ENCODE data around the gene WDR81.
A peak's percentile ranks its signal among the peaks of the same experiment; 100 is the strongest.
"Not testable (repeated sequence)": the region's sequence is repeated elsewhere in the genome, so short reads cannot be mapped to it uniquely, and the experiment has no call there.

Gene WDR81

DNA sequence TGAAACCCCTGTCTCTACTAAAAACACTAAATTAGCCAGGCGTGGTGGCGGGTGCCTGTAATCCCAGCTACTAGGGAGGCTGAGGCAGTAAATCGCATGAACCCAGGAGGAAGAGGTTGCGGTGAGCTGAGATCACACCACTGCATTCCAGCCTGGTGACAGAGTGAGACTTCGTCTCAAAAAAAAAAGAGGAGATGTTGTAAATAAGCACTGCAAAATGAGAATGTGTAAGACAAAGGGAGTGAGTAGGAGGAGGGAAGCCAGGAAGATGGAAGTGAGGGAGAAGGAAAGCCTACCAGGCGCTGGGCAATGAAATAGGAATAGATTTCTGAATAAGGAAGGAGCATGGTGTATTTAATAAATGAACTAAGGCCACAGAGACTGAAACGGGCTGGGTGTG lies 31.2 kb upstream of the WDR81 start:
- peak in 1 of 2 donors; percentile 54 for DNase-seq (ENCODE audit: low read depth in 2 of 2)
- no peak overlapping the region for H3K4me3 ChIP-seq (replicated peaks in 1 of 2; ENCODE audit: low read depth in 2 of 2, low read length in 2 of 2)

DNA sequence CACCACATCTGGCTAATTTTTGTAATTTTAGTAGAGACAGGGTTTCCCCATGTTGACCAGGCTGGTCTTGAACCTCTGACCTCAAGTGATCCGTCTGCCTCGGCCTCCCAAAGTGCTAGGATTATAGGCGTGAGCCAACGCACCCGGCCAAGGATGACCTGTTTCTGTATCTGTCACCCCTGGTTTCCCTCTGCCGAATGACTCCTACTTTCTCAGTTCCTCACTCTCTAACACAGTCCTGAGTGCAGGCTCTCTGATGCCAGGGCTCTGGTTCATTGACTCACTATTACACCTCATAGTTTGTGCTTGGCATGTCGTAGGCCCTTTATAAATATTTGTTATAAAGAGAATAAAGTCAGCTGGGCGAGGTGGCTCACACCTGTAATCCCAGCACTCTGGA lies 29.1 kb upstream of the WDR81 start:
- TF ChIP-seq CTCF (IDR thresholded peaks at IDR 0.05; ENCODE audit: low read depth, low read length): no peak
- DNase-seq (ENCODE audit: low read depth in 2 of 2): no peak
- H3K4me3 ChIP-seq (replicated peaks in 1 of 2; ENCODE audit: low read depth in 2 of 2, low read length in 2 of 2): no peak overlapping the region

More for the DNA sequence above, 31.2 kb upstream of the WDR81 start:
- no peak for TF ChIP-seq CTCF (IDR thresholded peaks at IDR 0.05; ENCODE audit: low read depth, low read length)

GRCh38 chr17:1697681-1698080 lies 26.8 kb upstream of the WDR81 start:
- H3K4me3 ChIP-seq (replicated peaks in 1 of 2; ENCODE audit: low read depth in 2 of 2, low read length in 2 of 2): no peak overlapping the region
- DNase-seq (ENCODE audit: low read depth in 2 of 2): no peak
- no peak for TF ChIP-seq CTCF (IDR thresholded peaks at IDR 0.05; ENCODE audit: low read depth, low read length)

- not testable (repeated sequence) for DNase-seq (ENCODE audit: low read depth in 2 of 2); H3K4me3 ChIP-seq (replicated peaks in 1 of 2; ENCODE audit: low read depth in 2 of 2, low read length in 2 of 2)
Measured at GRCh38 chr17:1699891-1700290, 24.6 kb upstream of the WDR81 start.

- no peak for TF ChIP-seq CTCF (IDR thresholded peaks at IDR 0.05; ENCODE audit: low read depth, low read length)
- H3K4me3 ChIP-seq (replicated peaks in 1 of 2; ENCODE audit: low read depth in 2 of 2, low read length in 2 of 2): no peak overlapping the region
- DNase-seq (ENCODE audit: low read depth in 2 of 2): peak; percentile 14 to 44
Measured at GRCh38 chr17:1703063-1703462, 21.4 kb upstream of the WDR81 start.

GRCh38 chr17:1705004-1705403 lies 19.5 kb upstream of the WDR81 start:
- H3K4me3 ChIP-seq (replicated peaks in 1 of 2; ENCODE audit: low read depth in 2 of 2, low read length in 2 of 2): no peak overlapping the region
- no peak for DNase-seq (ENCODE audit: low read depth in 2 of 2)
- no peak for TF ChIP-seq CTCF (IDR thresholded peaks at IDR 0.05; ENCODE audit: low read depth, low read length)

GRCh38 chr17:1707107-1707506 lies 17.4 kb upstream of the WDR81 start:
- no peak for DNase-seq (ENCODE audit: low read depth in 2 of 2)
- H3K4me3 ChIP-seq (replicated peaks in 1 of 2; ENCODE audit: low read depth in 2 of 2, low read length in 2 of 2): no peak overlapping the region
- no peak for TF ChIP-seq CTCF (IDR thresholded peaks at IDR 0.05; ENCODE audit: low read depth, low read length)

GRCh38 chr17:1708791-1709346 lies 15.6 kb upstream of the WDR81 start:
- not testable (repeated sequence) for H3K4me3 ChIP-seq (replicated peaks in 1 of 2; ENCODE audit: low read depth in 2 of 2, low read length in 2 of 2)

More at GRCh38 chr17:1708791-1709346, 15.6 kb upstream of the WDR81 start:
- not testable (repeated sequence) for DNase-seq (ENCODE audit: low read depth in 2 of 2)

Measured in cardiac fibroblast (primary cell).